ENCODE measurements around the gene PTPRZ1. TPM values are rescaled to one million over a fixed set of nuclear protein-coding genes. Genes with fewer than 3 reads are reported as not detected.

Gene PTPRZ1
- total and polyA plus RNA-seq, 2 of the 13 experiments (the other 11 are each of a cell fraction or from before 2014, with no cell fraction given): not detected

GRCh38 chr7:121904120-121904519 is 31.2 kb downstream of the PTPRZ1 start:
- POLR2A ChIA-PET: no interaction called here
- Histone ChIP-seq H3K4me1 (ENCODE audit: insufficient read depth, low read length) (no peaks in the 10 kb centered on the region), H3K36me3 (replicated peaks in 1 of 2; ENCODE audit: control insufficient read depth in 1 of 2, insufficient read depth in 2 of 2, low read length in 2 of 2) (no peaks in the 10 kb centered on the region), H3K4me2 (ENCODE audit: low read depth, low read length) (no peak overlapping the region), H3K4me3 (replicated peaks in 1 of 3; ENCODE audit: insufficient read depth in 1 of 3, low read depth in 2 of 3, low read length in 3 of 3) (no peak overlapping the region), H3K9me3 (ENCODE audit: low read length) (no peaks in the 10 kb centered on the region), H3K9ac (ENCODE audit: insufficient read depth, low read depth, low read length) (no peak overlapping the region), H4K20me1 (ENCODE audit: insufficient read depth, low read length) (no peaks in the 10 kb centered on the region), H3K79me2 (ENCODE audit: insufficient read depth, low read length) (no peaks in the 10 kb centered on the region), H2AFZ (ENCODE audit: low read length) (no peak overlapping the region), H3K27me3 (ENCODE audit: control insufficient read depth in 1 of 2, insufficient read depth in 2 of 2, low read length in 2 of 2) (no peaks in the 10 kb centered on the region), H3K27ac (ENCODE audit: extremely low read length, insufficient read depth, low read length) (no peak overlapping the region)
- no peak for DNase-seq (ENCODE audit: low spot score)
- CTCF ChIA-PET (ENCODE audit: low intra/inter-chr PET ratio, low total read pairs): no interaction called here
- in situ Hi-C loops (cut with HindIII; ENCODE audit: extremely low pct_ligation_motif_present, low pct_unique_long_range_greater_than_20kb): no loop called here
- intact Hi-C loops (cut with micrococcal nuclease; ENCODE audit: unreplicated experiment): no loop called here
- FAIRE-seq: no peak
- ATAC-seq: no peak
- TF ChIP-seq GTF3A (CRISPR knock-in tag; conservative IDR thresholded peaks at IDR 0.05): no peak
- no peak for TF ChIP-seq ZNF574 (CRISPR knock-in tag; IDR thresholded peaks at IDR 0.05)
- no peak for TF ChIP-seq SALL1 (CRISPR knock-in tag; IDR thresholded peaks at IDR 0.05)
- no peak for TF ChIP-seq NR2F1 (CRISPR knock-in tag; IDR thresholded peaks at IDR 0.05)
- WGBS (ENCODE audit: low lambda C conversion rate): 0% methylated on average over 2 of the region's 2 CpGs
- no TSS peak for BruUV-seq (replicated peaks)

GRCh38 chr7:121908042-121908441 is 35.1 kb downstream of the PTPRZ1 start:
- Histone ChIP-seq H3K9ac (ENCODE audit: insufficient read depth, low read depth, low read length) (no peak overlapping the region), H3K9me3 (ENCODE audit: low read length) (no peaks in the 10 kb centered on the region), H3K27ac (ENCODE audit: extremely low read length, insufficient read depth, low read length) (no peak overlapping the region), H3K4me2 (ENCODE audit: low read depth, low read length) (no peak overlapping the region), H3K27me3 (ENCODE audit: control insufficient read depth in 1 of 2, insufficient read depth in 2 of 2, low read length in 2 of 2) (no peaks in the 10 kb centered on the region), H3K36me3 (replicated peaks in 1 of 2; ENCODE audit: control insufficient read depth in 1 of 2, insufficient read depth in 2 of 2, low read length in 2 of 2) (no peaks in the 10 kb centered on the region), H3K4me1 (ENCODE audit: insufficient read depth, low read length) (no peaks in the 10 kb centered on the region), H4K20me1 (ENCODE audit: insufficient read depth, low read length) (no peaks in the 10 kb centered on the region), H3K79me2 (ENCODE audit: insufficient read depth, low read length) (no peaks in the 10 kb centered on the region), H2AFZ (ENCODE audit: low read length) (no peak overlapping the region), H3K4me3 (replicated peaks in 1 of 3; ENCODE audit: insufficient read depth in 1 of 3, low read depth in 2 of 3, low read length in 3 of 3) (no peak overlapping the region)
- intact Hi-C loops (cut with micrococcal nuclease; ENCODE audit: unreplicated experiment): no loop called here
- ATAC-seq (no peak), DNase-seq (ENCODE audit: low spot score) (no peak), FAIRE-seq (no peak)
- in situ Hi-C loops (cut with HindIII; ENCODE audit: extremely low pct_ligation_motif_present, low pct_unique_long_range_greater_than_20kb): no loop called here
- CTCF ChIA-PET (ENCODE audit: low intra/inter-chr PET ratio, low total read pairs): no interaction called here
- no TSS peak for BruUV-seq (replicated peaks)
- POLR2A ChIA-PET: no interaction called here
- TF ChIP-seq HIC2 (CRISPR knock-in tag; IDR thresholded peaks at IDR 0.05; ENCODE audit: low read depth) (no peak), ZBTB42 (CRISPR knock-in tag; IDR thresholded peaks at IDR 0.05) (no peak), NR2F6 (IDR thresholded peaks at IDR 0.05) (no peak), NR2F6 (CRISPR knock-in tag; IDR thresholded peaks at IDR 0.05) (no peak), ZNF501 (CRISPR knock-in tag; IDR thresholded peaks at IDR 0.05) (no peak), DZIP1 (CRISPR knock-in tag; IDR thresholded peaks at IDR 0.05) (no peak)
